ENCODE measurements around the gene XYLB. TPM values are rescaled to one million over a fixed set of nuclear protein-coding genes. Genes with fewer than 3 reads are reported as not detected.

The XYLB gene

DNA sequence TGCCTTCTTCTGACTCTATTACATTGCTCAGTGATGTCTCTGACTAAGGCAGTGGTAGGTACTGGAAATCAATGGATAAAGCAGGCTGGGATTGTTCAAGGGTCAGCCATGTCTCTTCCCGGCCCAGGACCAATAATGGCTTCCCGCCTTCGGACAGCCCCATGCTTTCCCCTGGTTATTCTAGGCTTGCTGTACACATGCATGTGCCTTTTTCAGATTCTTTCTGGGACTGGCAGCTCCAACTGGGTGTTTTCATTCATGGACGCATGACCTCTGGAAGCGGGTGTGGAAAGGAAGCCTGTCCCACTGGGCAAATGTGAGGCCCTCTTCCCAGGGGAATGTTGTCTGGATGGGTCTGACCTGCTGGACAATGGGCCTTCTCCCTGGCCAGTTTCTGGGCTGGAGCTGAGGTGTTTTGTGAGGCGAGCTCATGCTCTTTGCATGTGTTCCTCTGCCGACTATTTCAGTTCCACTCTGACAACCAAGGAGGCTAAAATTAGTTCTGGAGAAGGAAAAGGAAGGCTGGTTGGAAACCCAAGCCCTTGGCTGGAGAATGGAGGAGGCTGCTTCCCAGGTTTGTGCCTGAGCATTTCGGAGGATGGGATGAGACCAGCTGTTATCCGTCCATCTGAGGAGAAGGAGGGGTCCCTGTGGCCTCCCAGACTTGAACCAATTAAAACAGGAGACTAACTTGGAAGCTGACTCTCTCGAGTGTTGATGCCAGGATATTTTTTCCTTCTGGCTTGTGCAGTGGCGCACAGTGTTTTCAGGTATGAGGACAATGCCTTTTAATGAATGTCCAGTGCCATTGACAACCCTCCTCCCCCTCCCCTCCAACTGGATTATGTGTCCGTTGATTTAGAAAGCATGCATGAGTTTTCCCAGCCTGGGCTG, 114.0 kb downstream of the XYLB start:
- H2BK15ac ChIP-seq (ENCODE audit: low read length) = no peak overlapping the region
- no peak overlapping the region for H2BK12ac ChIP-seq (ENCODE audit: low read length)
- no peak overlapping the region for H3K4me3 ChIP-seq (ENCODE audit: low read length in 2 of 2)
- no peak overlapping the region for H4K91ac ChIP-seq (ENCODE audit: low read depth, low read length, poor library complexity)
- H3K14ac ChIP-seq (ENCODE audit: low read length) = no peak overlapping the region
- H3K79me1 ChIP-seq (ENCODE audit: low read depth, low read length) = peaks cover 21% of the 10 kb centered on the region
- no peak overlapping the region for H2AFZ ChIP-seq (ENCODE audit: low read length)
- H3K9me3 ChIP-seq (replicated peaks in 1 of 2; ENCODE audit: control insufficient read depth in 2 of 2, insufficient read depth in 1 of 2, low read depth in 1 of 2, low read length in 2 of 2) = peaks cover 2 to 19% of the 10 kb centered on the region in 2 donors
- no peak overlapping the region for H3K18ac ChIP-seq (ENCODE audit: low read length)
- peaks cover 7 to 24% of the 10 kb centered on the region in 2 donors for H3K4me1 ChIP-seq (ENCODE audit: control insufficient read depth in 2 of 2, insufficient read depth in 1 of 2, low read depth in 1 of 2, low read length in 2 of 2)
- H3K23ac ChIP-seq (ENCODE audit: low read depth, low read length, poor library complexity) = peak overlapping the region; percentile 58
- H4K8ac ChIP-seq (ENCODE audit: low read depth, low read length) = no peak overlapping the region
- H2BK120ac ChIP-seq (ENCODE audit: low read depth, low read length) = no peak overlapping the region
- no peak overlapping the region for H2AK5ac ChIP-seq (ENCODE audit: low read depth, low read length)
- H3K9ac ChIP-seq (ENCODE audit: low read depth, low read length, poor library complexity) = no peak overlapping the region
- no peak overlapping the region for H3K27ac ChIP-seq (replicated peaks; ENCODE audit: low read length)
- H3K36me3 ChIP-seq (replicated peaks in 1 of 2; ENCODE audit: control insufficient read depth in 2 of 2, insufficient read depth in 2 of 2, low read length in 2 of 2) = peaks cover 4 to 38% of the 10 kb centered on the region in 2 donors
- DNase-seq (ENCODE audit: low spot score) = no peak
- H2BK5ac ChIP-seq (ENCODE audit: low read length) = no peak overlapping the region
- no CpG with 5 or more reads among the region's 12 CpGs for WGBS, 2 donors (ENCODE audit: extremely low coverage in 2 of 2, insufficient read length in 2 of 2, insufficient replicate concordance in 1 of 2)
- no peaks in the 10 kb centered on the region for H3K27me3 ChIP-seq (ENCODE audit: control insufficient read depth in 3 of 3, insufficient read depth in 3 of 3, low read depth in 1 of 3, low read length in 3 of 3)
- no peak overlapping the region for H3K4ac ChIP-seq (ENCODE audit: low read length)
- no peak overlapping the region for H3K4me2 ChIP-seq (ENCODE audit: insufficient read depth, low read length, poor library complexity, severe bottlenecking)

Small RNA genes within 50 kb of the gene (small RNA-seq; reads per million reads assigned to genes)
- not detected for gene RNU6-235P (ENCODE audit: insufficient read depth)
